HepG2 (cell line): ENCODE results near the gene MOGAT3. TPM values are rescaled to one million over a fixed set of nuclear protein-coding genes. Genes with fewer than 3 reads are reported as not detected.

Experiments
- ASH2L ChIP-seq: fragments of 300-600, 200-600 bp; sonication (generic); IDR thresholded peaks from 2 replicates; pipeline ENCODE4 v1.7.0; 2017; ENCODE audit warnings: low read depth, mild to moderate bottlenecking, moderate library complexity, mixed read lengths, low read length; ENCODE audit not compliant: insufficient read length
- GTF2F1 ChIP-seq: fragments of 150-350 bp; IDR thresholded peaks from 2 replicates; pipeline ENCODE4 v1.6.1; 2014; ENCODE audit warnings: low read length
- HOXA9 ChIP-seq: sonication (generic); formaldehyde crosslinking; IDR thresholded peaks from 2 replicates; pipeline ENCODE4 v1.8.1; 2022; ENCODE audit warnings: missing genetic modification reagents, mild to moderate bottlenecking, moderate library complexity, borderline replicate concordance
- MAF1 ChIP-seq: sonication (generic); formaldehyde crosslinking; IDR thresholded peaks from 2 replicates; pipeline ENCODE4 v1.5.0; 2020; ENCODE audit warnings: missing genetic modification reagents, borderline replicate concordance
- MTA3 ChIP-seq: sonication (generic); formaldehyde crosslinking; IDR thresholded peaks from 2 replicates; pipeline ENCODE4 v1.4.0; 2020; ENCODE audit warnings: missing genetic modification reagents
- SALL1 ChIP-seq: sonication (generic); formaldehyde crosslinking; IDR thresholded peaks from 2 replicates; pipeline ENCODE4 v1.8.0; 2022; ENCODE audit warnings: mild to moderate bottlenecking, missing genetic modification reagents
- SAP130 ChIP-seq: IDR thresholded peaks from 2 replicates; pipeline ENCODE4 v1.6.1; 2016; ENCODE audit warnings: low read depth
- SMC3 ChIP-seq: IDR thresholded peaks from 2 replicates; pipeline ENCODE4 v1.6.1; 2011; ENCODE audit warnings: low read length, improper control_type of control experiment
- SOX6 ChIP-seq, 2 experiments: fragments of 450-650 bp in 1 of 2; sonication (generic) in 1 of 2; formaldehyde crosslinking in 1 of 2; IDR thresholded peaks; 2 replicates each; pipeline versions ENCODE4 v1.4.0 to v1.6.1; 2017 to 2020; ENCODE audit warnings: antibody characterized with exemption in 1 of 2, mild to moderate bottlenecking in 1 of 2, missing genetic modification reagents in 1 of 2
- SP2 ChIP-seq: sonication (generic); formaldehyde crosslinking; IDR thresholded peaks from 2 replicates; pipeline ENCODE4 v1.5.1; 2020; ENCODE audit warnings: mild to moderate bottlenecking, missing genetic modification reagents
- ZBTB7B ChIP-seq: sonication (generic); formaldehyde crosslinking; IDR thresholded peaks from 2 replicates; pipeline ENCODE4 v1.4.0; 2020; ENCODE audit warnings: missing genetic modification reagents
- ZC3H4 ChIP-seq: sonication (generic); formaldehyde crosslinking; IDR thresholded peaks from 2 replicates; pipeline ENCODE4 v1.4.0; 2020; ENCODE audit warnings: missing genetic modification reagents, borderline replicate concordance
- ZNF101 ChIP-seq: sonication (generic); formaldehyde crosslinking; IDR thresholded peaks from 2 replicates; pipeline ENCODE4 v1.4.0; 2020; ENCODE audit warnings: mild to moderate bottlenecking, low read depth, missing genetic modification reagents, borderline replicate concordance
- ZNF230 ChIP-seq: sonication (generic); formaldehyde crosslinking; IDR thresholded peaks from 2 replicates; pipeline ENCODE4 v1.4.0; 2020; ENCODE audit warnings: mild to moderate bottlenecking, missing genetic modification reagents
- ZNF329 ChIP-seq: sonication (generic); formaldehyde crosslinking; IDR thresholded peaks from 2 replicates; pipeline ENCODE4 v1.9.0; 2021; ENCODE audit warnings: low read depth, mild to moderate bottlenecking, missing genetic modification reagents
- ZNF331 ChIP-seq: sonication (generic); formaldehyde crosslinking; IDR thresholded peaks from 2 replicates; pipeline ENCODE4 v1.4.0; 2020; ENCODE audit warnings: missing genetic modification reagents
- ZNF570 ChIP-seq: sonication (generic); formaldehyde crosslinking; IDR thresholded peaks from 2 replicates; pipeline ENCODE4 v1.4.0; 2020; ENCODE audit warnings: mild to moderate bottlenecking, missing genetic modification reagents, borderline replicate concordance
- polyA plus RNA-seq, 8 experiments: library from polyadenylated mRNA; depleted of rRNA in 3 of 8; stranded (reverse) in 7 of 8; unstranded in 1 of 8; fragments of >200 nt; fragmentation: Illumina TruSeq in 4 of 8; extraction: Trizol in 4 of 8; gene quantifications; 2 replicates each; pipeline versions ENCODE4 v1.2.1 to v1.2.3, GENCODE V29; 2011 to 2016; ENCODE audit warnings: low read depth in 4 of 8, missing spikeins in 1 of 8, mixed read lengths in 1 of 8; ENCODE audit not compliant: insufficient read depth in 1 of 8
- total RNA-seq, 5 experiments: library from RNA; depleted of rRNA; stranded (reverse); fragments of >200 nt; fragmentation: Illumina TruSeq; extraction: Trizol; gene quantifications; 2 replicates each; pipeline ENCODE4 v1.2.3, GENCODE V29; 2016; ENCODE audit warnings: low read depth in 1 of 5
- TF ChIP-seq, protein P1 (sequence below): sonication (generic); formaldehyde crosslinking; IDR thresholded peaks from 2 replicates; pipeline ENCODE4 v1.5.1; 2020; ENCODE audit warnings: mild to moderate bottlenecking, missing genetic modification reagents
- TF ChIP-seq, protein P2 (sequence below): sonication (generic); formaldehyde crosslinking; IDR thresholded peaks from 2 replicates; pipeline ENCODE4 v1.8.0; 2022; ENCODE audit warnings: missing genetic modification reagents, mild to moderate bottlenecking, moderate library complexity, borderline replicate concordance
- TF ChIP-seq, protein P3 (sequence below): sonication (generic); formaldehyde crosslinking; IDR thresholded peaks from 2 replicates; pipeline ENCODE4 v1.5.0; 2020; ENCODE audit warnings: mild to moderate bottlenecking, missing genetic modification reagents

MOGAT3 gene
- total and polyA plus RNA-seq, 2 of the 13 experiments (the other 11 are each of a cell fraction or from before 2014, with no cell fraction given) = 22.5 to 30.5 TPM

DNA sequence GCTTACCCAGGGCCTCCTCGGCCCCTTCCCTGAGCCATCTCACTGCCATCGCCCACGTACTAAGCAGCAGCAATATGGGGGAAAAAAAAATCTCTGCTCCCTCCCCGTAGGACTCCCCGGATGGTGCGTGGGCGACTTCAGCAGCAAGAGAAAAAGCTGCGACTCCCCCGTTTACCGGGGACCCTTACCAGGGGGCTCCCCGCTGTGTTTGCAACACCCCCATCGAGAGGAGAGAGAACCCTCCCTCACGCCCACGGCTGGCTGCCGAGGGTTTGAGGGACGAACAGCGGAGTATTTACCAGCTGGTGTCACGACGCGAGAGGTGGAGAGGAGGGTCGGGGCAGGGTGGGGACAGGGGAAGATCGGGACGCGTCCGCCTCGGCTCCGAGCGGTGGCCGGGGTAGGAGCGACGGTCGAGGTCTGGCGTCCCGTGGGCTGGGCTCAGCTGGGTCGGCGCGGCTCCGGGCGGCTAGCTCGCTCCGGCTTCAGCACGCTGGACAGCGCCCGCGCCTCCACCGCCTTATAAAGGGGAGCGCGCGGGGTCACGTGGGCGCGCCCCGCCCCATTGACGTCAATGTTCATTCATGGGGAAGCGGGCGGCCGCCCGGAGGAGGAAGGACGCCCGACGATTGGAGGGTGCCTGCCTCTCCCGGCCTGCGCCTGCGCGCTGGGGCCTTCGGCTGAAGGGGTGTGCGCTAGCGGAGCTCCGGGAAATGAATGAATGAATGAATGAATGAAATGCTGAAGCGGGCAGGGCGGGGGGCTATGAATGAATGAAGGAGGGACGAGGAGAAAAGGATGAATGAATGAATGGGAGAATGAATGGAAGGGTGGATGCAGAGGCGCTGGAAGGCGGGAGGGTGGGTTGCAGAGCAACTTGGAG is 35.5 kb downstream of the MOGAT3 start, which contains the start of gene VGF (continued):
- no peak for TF ChIP-seq ASH2L
- peak; percentile 98 for TF ChIP-seq MAF1 (CRISPR knock-in tag)
- peak; percentile 88 for TF ChIP-seq ZBTB7B (CRISPR knock-in tag)
- TF ChIP-seq SP2 (CRISPR knock-in tag) = peak; percentile 40; the same call in 1 of the 2 replicates
- TF ChIP-seq ZNF331 (CRISPR knock-in tag) = peak; percentile 99
- TF ChIP-seq SALL1 (CRISPR knock-in tag) = peak; percentile 99
- peak; percentile 97 for TF ChIP-seq HOXA9 (CRISPR knock-in tag)
- peak; percentile 95 for TF ChIP-seq ZNF329 (CRISPR knock-in tag)
- TF ChIP-seq ZC3H4 = peak; percentile 54; the same call in 1 of the 2 replicates
- TF ChIP-seq ZNF230 (CRISPR knock-in tag) = peak; percentile 86
- no peak for TF ChIP-seq GTF2F1
- TF ChIP-seq, protein P1, sequence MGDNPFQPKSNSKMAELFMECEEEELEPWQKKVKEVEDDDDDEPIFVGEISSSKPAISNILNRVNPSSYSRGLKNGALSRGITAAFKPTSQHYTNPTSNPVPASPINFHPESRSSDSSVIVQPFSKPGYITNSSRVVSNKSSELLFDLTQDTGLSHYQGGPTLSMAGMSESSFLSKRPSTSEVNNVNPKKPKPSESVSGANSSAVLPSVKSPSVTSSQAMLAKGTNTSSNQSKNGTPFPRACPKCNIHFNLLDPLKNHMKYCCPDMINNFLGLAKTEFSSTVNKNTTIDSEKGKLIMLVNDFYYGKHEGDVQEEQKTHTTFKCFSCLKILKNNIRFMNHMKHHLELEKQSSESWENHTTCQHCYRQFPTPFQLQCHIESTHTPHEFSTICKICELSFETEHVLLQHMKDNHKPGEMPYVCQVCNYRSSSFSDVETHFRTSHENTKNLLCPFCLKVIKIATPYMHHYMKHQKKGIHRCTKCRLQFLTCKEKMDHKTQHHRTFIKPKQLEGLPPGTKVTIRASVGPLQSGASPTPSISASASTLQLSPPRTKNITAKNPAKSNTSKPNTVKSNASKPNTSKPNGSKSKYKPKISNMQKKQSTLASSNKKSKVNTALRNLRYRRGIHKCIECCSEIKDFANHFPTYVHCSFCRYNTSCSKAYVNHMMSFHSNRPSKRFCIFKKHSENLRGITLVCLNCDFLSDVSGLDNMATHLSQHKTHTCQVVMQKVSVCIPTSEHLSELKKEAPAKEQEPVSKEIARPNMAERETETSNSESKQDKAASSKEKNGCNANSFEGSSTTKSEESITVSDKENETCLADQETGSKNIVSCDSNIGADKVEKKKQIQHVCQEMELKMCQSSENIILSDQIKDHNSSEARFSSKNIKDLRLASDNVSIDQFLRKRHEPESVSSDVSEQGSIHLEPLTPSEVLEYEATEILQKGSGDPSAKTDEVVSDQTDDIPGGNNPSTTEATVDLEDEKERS = peak; percentile 97
- peak; percentile 76; the same call in 1 of the 2 replicates for TF ChIP-seq ZNF101 (CRISPR knock-in tag)
- peak; percentile 99 for TF ChIP-seq SAP130 (CRISPR knock-in tag)
- TF ChIP-seq, protein P2, sequence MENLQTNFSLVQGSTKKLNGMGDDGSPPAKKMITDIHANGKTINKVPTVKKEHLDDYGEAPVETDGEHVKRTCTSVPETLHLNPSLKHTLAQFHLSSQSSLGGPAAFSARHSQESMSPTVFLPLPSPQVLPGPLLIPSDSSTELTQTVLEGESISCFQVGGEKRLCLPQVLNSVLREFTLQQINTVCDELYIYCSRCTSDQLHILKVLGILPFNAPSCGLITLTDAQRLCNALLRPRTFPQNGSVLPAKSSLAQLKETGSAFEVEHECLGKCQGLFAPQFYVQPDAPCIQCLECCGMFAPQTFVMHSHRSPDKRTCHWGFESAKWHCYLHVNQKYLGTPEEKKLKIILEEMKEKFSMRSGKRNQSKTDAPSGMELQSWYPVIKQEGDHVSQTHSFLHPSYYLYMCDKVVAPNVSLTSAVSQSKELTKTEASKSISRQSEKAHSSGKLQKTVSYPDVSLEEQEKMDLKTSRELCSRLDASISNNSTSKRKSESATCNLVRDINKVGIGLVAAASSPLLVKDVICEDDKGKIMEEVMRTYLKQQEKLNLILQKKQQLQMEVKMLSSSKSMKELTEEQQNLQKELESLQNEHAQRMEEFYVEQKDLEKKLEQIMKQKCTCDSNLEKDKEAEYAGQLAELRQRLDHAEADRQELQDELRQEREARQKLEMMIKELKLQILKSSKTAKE (CRISPR knock-in tag) = peak; percentile 61; the same call in 1 of the 2 replicates
- TF ChIP-seq, protein P3, sequence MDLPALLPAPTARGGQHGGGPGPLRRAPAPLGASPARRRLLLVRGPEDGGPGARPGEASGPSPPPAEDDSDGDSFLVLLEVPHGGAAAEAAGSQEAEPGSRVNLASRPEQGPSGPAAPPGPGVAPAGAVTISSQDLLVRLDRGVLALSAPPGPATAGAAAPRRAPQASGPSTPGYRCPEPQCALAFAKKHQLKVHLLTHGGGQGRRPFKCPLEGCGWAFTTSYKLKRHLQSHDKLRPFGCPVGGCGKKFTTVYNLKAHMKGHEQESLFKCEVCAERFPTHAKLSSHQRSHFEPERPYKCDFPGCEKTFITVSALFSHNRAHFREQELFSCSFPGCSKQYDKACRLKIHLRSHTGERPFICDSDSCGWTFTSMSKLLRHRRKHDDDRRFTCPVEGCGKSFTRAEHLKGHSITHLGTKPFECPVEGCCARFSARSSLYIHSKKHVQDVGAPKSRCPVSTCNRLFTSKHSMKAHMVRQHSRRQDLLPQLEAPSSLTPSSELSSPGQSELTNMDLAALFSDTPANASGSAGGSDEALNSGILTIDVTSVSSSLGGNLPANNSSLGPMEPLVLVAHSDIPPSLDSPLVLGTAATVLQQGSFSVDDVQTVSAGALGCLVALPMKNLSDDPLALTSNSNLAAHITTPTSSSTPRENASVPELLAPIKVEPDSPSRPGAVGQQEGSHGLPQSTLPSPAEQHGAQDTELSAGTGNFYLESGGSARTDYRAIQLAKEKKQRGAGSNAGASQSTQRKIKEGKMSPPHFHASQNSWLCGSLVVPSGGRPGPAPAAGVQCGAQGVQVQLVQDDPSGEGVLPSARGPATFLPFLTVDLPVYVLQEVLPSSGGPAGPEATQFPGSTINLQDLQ = peak; percentile 98
- no peak for TF ChIP-seq SOX6 (IDR thresholded peaks at IDR 0.05)
- peak; percentile 75 for TF ChIP-seq SOX6 (CRISPR knock-in tag; IDR thresholded peaks at IDR 0.05)
- TF ChIP-seq MTA3 (CRISPR knock-in tag) = 0 out of 2 replicates have a peak, but pooled peaks have one; percentile 81
- TF ChIP-seq SMC3 = no peak
- TF ChIP-seq ZNF570 = no peak
